Calu3 (cell line): ENCODE results near the gene ZNF141. TPM values are rescaled to one million over a fixed set of nuclear protein-coding genes. Genes with fewer than 3 reads are reported as not detected.

Experiments used
- BruUV-seq: library from RNA; stranded (reverse); fragments of 400-500 nt; replicated peaks from 2 replicates; lab custom pipeline; 2021; lab: Mats Ljungman, UMichigan
- CTCF ChIA-PET: fragments of 300-600 bp; sonication (Branson Sonifier 250); formaldehyde crosslinking; loops from one replicate; lab custom pipeline; 2022; ENCODE audit warnings: antibody characterized with exemption; lab: Charles Lee
- DNase-seq: peaks from one replicate; pipeline ENCODE4 v3.0.0; 2022
- H3K27ac Mint-ChIP-seq: one replicate; pipeline ENCODE4 v1.8.0; 2022; ENCODE audit warnings: mixed read lengths; ENCODE audit not compliant: unreplicated experiment
- H3K27me3 Mint-ChIP-seq: one replicate; pipeline ENCODE4 v1.8.0; 2022; ENCODE audit warnings: mixed read lengths; ENCODE audit not compliant: unreplicated experiment
- H3K36me3 Mint-ChIP-seq: one replicate; pipeline ENCODE4 v1.8.0; 2022; ENCODE audit warnings: mild to moderate bottlenecking, moderate library complexity, mixed read lengths; ENCODE audit not compliant: insufficient read depth, unreplicated experiment
- H3K4me1 Mint-ChIP-seq: one replicate; pipeline ENCODE4 v1.8.0; 2022; ENCODE audit warnings: mild to moderate bottlenecking, low read depth, mixed read lengths; ENCODE audit not compliant: unreplicated experiment
- H3K4me3 Mint-ChIP-seq: one replicate; pipeline ENCODE4 v1.8.0; 2022; ENCODE audit warnings: mild to moderate bottlenecking, low read depth, moderate library complexity, mixed read lengths; ENCODE audit not compliant: unreplicated experiment
- H3K9me3 Mint-ChIP-seq: one replicate; pipeline ENCODE4 v1.8.0; 2022; ENCODE audit warnings: low read depth, mixed read lengths; ENCODE audit not compliant: unreplicated experiment
- CTCF ChIP-seq: fragments of 200-600 bp; IDR thresholded peaks from one replicate; pipeline ENCODE4 v1.8.0; 2022; ENCODE audit warnings: antibody characterized with exemption; ENCODE audit not compliant: unreplicated experiment
- intact Hi-C: fragments of 100-400 bp; cut with micrococcal nuclease; formaldehyde crosslinking; loops from one replicate; pipeline ENCODE4 v1.10.0; 2022; ENCODE audit not compliant: unreplicated experiment
- total RNA-seq: library from RNA; stranded (reverse); gene quantifications from 2 replicates; pipeline ENCODE4 v1.2.3, GENCODE V29; 2022

The ZNF141 gene
- total RNA-seq, 1 experiment from 2014 or later: 18.1 TPM

- H3K27me3 Mint-ChIP-seq: no peaks in the 10 kb centered on the region
- no peaks in the 10 kb centered on the region for H3K36me3 Mint-ChIP-seq
- H3K9me3 Mint-ChIP-seq: peaks cover 8% of the 10 kb centered on the region
- DNase-seq: no peak
- H3K4me3 Mint-ChIP-seq: no peak overlapping the region
- no peak for TF ChIP-seq CTCF
- CTCF ChIA-PET: no interaction called here
- no peaks in the 10 kb centered on the region for H3K4me1 Mint-ChIP-seq
- intact Hi-C loops: no loop called here
- no peak overlapping the region for H3K27ac Mint-ChIP-seq
- BruUV-seq: no TSS peak
Measured at GRCh38 chr4:328729-329128, 8.9 kb upstream of the ZNF141 start.

- intact Hi-C loops: no loop called here
- Mint-ChIP-seq H3K27me3 (no peaks in the 10 kb centered on the region), H3K27ac (no peak overlapping the region), H3K4me1 (peaks cover 15% of the 10 kb centered on the region), H3K36me3 (peaks cover 35% of the 10 kb centered on the region), H3K4me3 (no peak overlapping the region), H3K9me3 (peaks cover 5% of the 10 kb centered on the region)
- CTCF ChIA-PET: no interaction called here
- no peak for DNase-seq
- BruUV-seq: no TSS peak
- TF ChIP-seq CTCF: no peak
Measured at GRCh38 chr4:335515-335914, 2.1 kb upstream of the ZNF141 start.

- Mint-ChIP-seq H3K4me1 (peaks cover 15% of the 10 kb centered on the region), H3K36me3 (peaks cover 35% of the 10 kb centered on the region), H3K4me3 (peak overlapping the region; percentile 96), H3K27me3 (no peaks in the 10 kb centered on the region), H3K27ac (no peak overlapping the region), H3K9me3 (peaks cover 8% of the 10 kb centered on the region)
- CTCF ChIA-PET: no interaction called here
- TF ChIP-seq CTCF: no peak
- no TSS peak for BruUV-seq
- intact Hi-C loops: no loop called here
- DNase-seq: no peak
Measured at GRCh38 chr4:336099-336892, 1.3 kb upstream of the ZNF141 start.

GRCh38 chr4:336893-337142 is 796 bp upstream of the ZNF141 start:
- CTCF ChIA-PET: no interaction called here
- DNase-seq: peak; percentile 2
- BruUV-seq: no TSS peak
- peaks cover 8% of the 10 kb centered on the region for H3K9me3 Mint-ChIP-seq
- peak overlapping the region; percentile 96 for H3K4me3 Mint-ChIP-seq
- no peaks in the 10 kb centered on the region for H3K27me3 Mint-ChIP-seq
- intact Hi-C loops: no loop called here
- H3K36me3 Mint-ChIP-seq: peaks cover 35% of the 10 kb centered on the region
- peaks cover 15% of the 10 kb centered on the region for H3K4me1 Mint-ChIP-seq
- TF ChIP-seq CTCF: no peak
- H3K27ac Mint-ChIP-seq: peak overlapping the region; percentile 77
